OCI-LY7 (cell line): Measurements from ENCODE around the gene PRAMEF5.
"Not testable (repeated sequence)": the region's sequence is repeated elsewhere in the genome, so short reads cannot be mapped to it uniquely, and the experiment has no call there.

Source experiments
- EZH2phosphoT487 ChIP-seq: fragments of 200-600 bp; sonication (generic); IDR thresholded peaks from 2 replicates; pipeline ENCODE4 v1.6.1; 2018; ENCODE audit warnings: low read depth, borderline replicate concordance, mild to moderate bottlenecking, mixed run types, antibody characterized with exemption, low read length, moderate library complexity, mixed read lengths
- TF ChIP-seq, protein P1 (sequence below): fragments of 200-600 bp; sonication (generic); conservative IDR thresholded peaks from 2 replicates; pipeline ENCODE4 v1.5.1; 2014; ENCODE audit warnings: mild to moderate bottlenecking, antibody characterized with exemption, low read length, moderate library complexity, mixed read lengths

DNA sequence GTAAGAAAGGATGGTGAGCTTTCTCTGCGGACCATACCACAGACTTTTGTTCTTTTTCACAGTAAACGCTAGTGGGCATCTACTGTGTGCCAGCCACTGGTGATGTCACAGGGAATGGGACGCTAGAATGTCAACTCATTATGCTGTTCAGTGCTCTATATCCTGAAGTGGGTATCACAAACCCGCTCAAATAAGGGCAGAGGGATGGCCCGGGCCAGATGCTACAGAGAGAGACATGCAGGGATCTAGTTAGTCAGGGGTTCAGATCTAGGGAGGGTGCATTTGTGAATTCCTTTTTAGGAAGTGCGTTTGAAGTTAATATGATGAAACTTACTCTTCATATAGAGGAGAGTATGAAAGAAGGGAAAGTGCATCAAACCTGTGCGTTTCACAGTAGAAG, 6.9 kb upstream of the PRAMEF5 start:
- TF ChIP-seq, protein P1, sequence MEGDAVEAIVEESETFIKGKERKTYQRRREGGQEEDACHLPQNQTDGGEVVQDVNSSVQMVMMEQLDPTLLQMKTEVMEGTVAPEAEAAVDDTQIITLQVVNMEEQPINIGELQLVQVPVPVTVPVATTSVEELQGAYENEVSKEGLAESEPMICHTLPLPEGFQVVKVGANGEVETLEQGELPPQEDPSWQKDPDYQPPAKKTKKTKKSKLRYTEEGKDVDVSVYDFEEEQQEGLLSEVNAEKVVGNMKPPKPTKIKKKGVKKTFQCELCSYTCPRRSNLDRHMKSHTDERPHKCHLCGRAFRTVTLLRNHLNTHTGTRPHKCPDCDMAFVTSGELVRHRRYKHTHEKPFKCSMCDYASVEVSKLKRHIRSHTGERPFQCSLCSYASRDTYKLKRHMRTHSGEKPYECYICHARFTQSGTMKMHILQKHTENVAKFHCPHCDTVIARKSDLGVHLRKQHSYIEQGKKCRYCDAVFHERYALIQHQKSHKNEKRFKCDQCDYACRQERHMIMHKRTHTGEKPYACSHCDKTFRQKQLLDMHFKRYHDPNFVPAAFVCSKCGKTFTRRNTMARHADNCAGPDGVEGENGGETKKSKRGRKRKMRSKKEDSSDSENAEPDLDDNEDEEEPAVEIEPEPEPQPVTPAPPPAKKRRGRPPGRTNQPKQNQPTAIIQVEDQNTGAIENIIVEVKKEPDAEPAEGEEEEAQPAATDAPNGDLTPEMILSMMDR: not testable (repeated sequence)
- TF ChIP-seq EZH2phosphoT487: not testable (repeated sequence)
